Kidney (tissue), 14 donors: ENCODE data around the gene RPUSD1. TPM values are rescaled to one million over a fixed set of nuclear protein-coding genes. Genes with fewer than 3 reads are reported as not detected.

Source experiments
- DNase-seq, 5 donors: peaks; one replicate each; pipeline ENCODE4 v3.0.0-alpha.2; 2013 to 2020
- FAIRE-seq: peaks from 2 replicates; lab custom pipeline; 2012; peaks lifted over from hg19 to GRCh38; lab: Jason Lieb, UNC
- H3K27ac ChIP-seq, 2 donors: one replicate each; pipeline ENCODE4 v1.7.0; 2013; ENCODE audit warnings: low read depth in 2 of 2, low read length in 2 of 2, inconsistent platforms in 1 of 2
- H3K27me3 ChIP-seq: one replicate; pipeline ENCODE4 v1.7.1; 2013; ENCODE audit warnings: low read length, inconsistent platforms; ENCODE audit not compliant: control insufficient read depth, insufficient read depth
- H3K36me3 ChIP-seq, 3 donors: one replicate each; pipeline versions ENCODE4 v1.7.0 to v1.7.1; 2013; ENCODE audit warnings: low read length in 3 of 3, control low read depth in 1 of 3, inconsistent platforms in 1 of 3; ENCODE audit not compliant: insufficient read depth in 3 of 3, control insufficient read depth in 2 of 3
- H3K4me1 ChIP-seq, 3 donors: one replicate each; pipeline versions ENCODE4 v1.7.0 to v1.7.1; 2013; ENCODE audit warnings: low read length in 3 of 3, inconsistent platforms in 1 of 3, low read depth in 1 of 3; ENCODE audit not compliant: control insufficient read depth in 2 of 3, insufficient read depth in 2 of 3
- H3K4me3 ChIP-seq, 3 donors: one replicate each; pipeline versions ENCODE4 v1.7.0 to v1.8.1; 2013; ENCODE audit warnings: low read length in 3 of 3, control low read depth in 1 of 3, inconsistent platforms in 1 of 3
- H3K9ac ChIP-seq, 3 donors: one replicate each; pipeline versions ENCODE4 v1.7.0 to v1.7.1; 2013; ENCODE audit warnings: low read length in 3 of 3, control low read depth in 1 of 3, inconsistent platforms in 1 of 3
- H3K9me3 ChIP-seq, 3 donors: one replicate each; pipeline versions ENCODE4 v1.7.0 to v1.7.1; 2013; ENCODE audit warnings: low read length in 3 of 3, control low read depth in 1 of 3, inconsistent platforms in 1 of 3; ENCODE audit not compliant: control insufficient read depth in 2 of 3, insufficient read depth in 1 of 3
- CTCF ChIP-seq: IDR thresholded peaks from 3 replicates; pipeline ENCODE4 v1.5.1; 2012; ENCODE audit warnings: mild to moderate bottlenecking, moderate library complexity, borderline replicate concordance; ENCODE audit not compliant: insufficient read depth; ENCODE audit errors: extremely low read depth
- intact Hi-C: fragments of 100-400 bp; cut with DNase I; formaldehyde crosslinking; loops from one replicate; pipeline ENCODE4 v1.11.1; 2022
- polyA plus RNA-seq: library from polyadenylated mRNA; stranded (reverse); fragments of 350-450 nt; fragmentation: Illumina TruSeq; extraction: RNeasy Lipid Tissue Mini Kit (QIAGEN cat#74804); gene quantifications from one replicate; pipeline ENCODE4 v1.2.3, GENCODE V29; 2014; ENCODE audit warnings: low read depth, low replicate concordance; ENCODE audit not compliant: insufficient read depth
- total RNA-seq: library from RNA; stranded (reverse); fragmentation: NEBNext Ultra II Directional; extraction: Animal tissue kit (Norgen Biotek cat#: 25700); gene quantifications from one replicate; pipeline ENCODE4 v1.2.1, GENCODE V29; 2021
- donor health status: control.
- donor health status: control.
- donor health status: control.
- donor health status: control.
- donor health status: control.
- donor health status: DM: yes; HTN: yes; CAD: no.
- donor health status: Normal renal cell carcinoma (clear cell type).

RPUSD1 gene
- total and polyA plus RNA-seq, 2 donors from 2014 or later: 15.1 to 16.9 TPM

DNA sequence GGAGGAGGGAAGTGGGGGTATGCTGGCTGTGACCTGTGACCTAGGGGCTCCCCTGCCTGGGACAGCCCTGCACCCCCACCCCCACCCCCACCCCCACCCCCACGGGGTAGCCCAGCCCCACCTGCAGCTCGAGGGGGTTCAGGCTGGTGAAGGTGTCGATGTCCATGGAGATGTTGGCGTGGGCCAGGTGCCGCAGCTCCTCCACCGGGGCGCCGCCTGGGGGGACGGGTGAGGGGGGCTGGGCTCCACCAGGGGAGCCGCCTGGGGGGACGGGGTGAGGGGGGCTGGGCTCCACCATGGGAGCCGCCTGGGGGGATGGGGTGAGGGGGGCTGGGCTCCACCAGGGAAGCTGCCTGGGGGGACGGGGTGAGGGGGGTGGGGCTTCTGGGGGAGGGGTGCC is 17.8 kb downstream of the RPUSD1 start:
- Histone ChIP-seq H3K27me3 (no peaks in the 10 kb centered on the region), H3K9me3 (no peaks in the 10 kb centered on the region), H3K4me3 (no peak overlapping the region), H3K27ac (no peak overlapping the region), H3K9ac (no peak overlapping the region), H3K36me3 (no peaks in the 10 kb centered on the region), H3K4me1 (no peaks in the 10 kb centered on the region)
- FAIRE-seq: no peak
- TF ChIP-seq CTCF: no peak
- no peak for DNase-seq
- intact Hi-C loops: no loop called here

DNA sequence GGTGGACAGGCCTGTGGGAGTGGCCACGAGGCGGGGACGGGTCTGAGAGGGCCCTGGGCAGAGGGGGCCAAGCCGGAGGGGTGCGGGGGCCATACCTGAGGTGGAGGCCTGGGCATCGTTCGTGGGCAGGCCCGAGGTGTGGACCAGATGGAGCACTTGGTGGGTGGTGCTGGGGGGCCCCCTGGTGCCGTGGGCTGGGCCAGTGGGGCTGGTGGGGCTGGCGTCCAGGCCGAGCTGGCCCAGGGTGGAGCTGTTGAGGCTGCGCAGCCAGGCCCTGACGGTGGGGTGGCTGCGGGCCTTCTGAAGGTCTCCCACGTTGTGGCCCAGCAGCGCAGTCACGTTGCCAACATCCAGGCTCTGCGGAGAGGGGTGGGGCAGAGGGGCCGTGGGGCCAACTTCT is 18.2 kb downstream of the RPUSD1 start:
- Histone ChIP-seq H3K36me3 (no peaks in the 10 kb centered on the region), H3K4me3 (no peak overlapping the region), H3K27me3 (no peaks in the 10 kb centered on the region), H3K4me1 (no peaks in the 10 kb centered on the region), H3K9ac (no peak overlapping the region), H3K27ac (no peak overlapping the region), H3K9me3 (no peaks in the 10 kb centered on the region)
- DNase-seq (no peak), FAIRE-seq (no peak)
- no peak for TF ChIP-seq CTCF
- intact Hi-C loops: no loop called here

DNA sequence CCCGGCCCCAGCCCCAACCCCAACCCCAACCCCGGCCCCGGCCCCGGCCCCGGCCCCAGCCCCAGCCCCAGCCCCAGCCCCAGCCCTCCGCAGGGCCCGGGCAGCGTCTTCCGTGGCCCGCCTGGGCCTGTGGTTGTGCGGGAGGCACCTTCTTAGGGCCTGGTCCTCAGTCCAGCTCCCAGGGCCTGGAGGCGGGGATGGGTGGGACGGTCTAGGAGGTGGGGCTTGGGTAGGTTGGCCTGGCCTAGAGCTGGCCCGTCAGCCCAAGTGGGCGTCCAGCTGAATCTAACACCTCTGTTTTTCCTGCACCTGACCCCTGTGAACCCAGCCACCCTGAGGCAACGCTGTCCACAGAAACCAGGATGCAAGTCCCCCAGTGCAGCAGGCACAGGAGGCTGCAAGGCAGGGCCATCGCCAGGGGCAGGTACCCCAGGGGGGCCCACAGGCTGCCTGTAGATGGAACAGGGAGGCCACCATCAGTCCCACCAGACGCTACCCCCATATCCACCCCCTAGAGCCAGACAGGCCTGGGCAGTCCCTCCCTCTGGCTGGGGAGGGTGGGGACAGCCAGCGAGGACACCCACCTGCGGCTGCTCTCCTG is 18.9 kb downstream of the RPUSD1 start:
- no peaks in the 10 kb centered on the region for H3K27me3 ChIP-seq
- no peaks in the 10 kb centered on the region for H3K9me3 ChIP-seq
- H3K4me1 ChIP-seq: no peaks in the 10 kb centered on the region
- no peaks in the 10 kb centered on the region for H3K36me3 ChIP-seq
- no peak for TF ChIP-seq CTCF
- FAIRE-seq: no peak
- H3K27ac ChIP-seq: no peak overlapping the region
- DNase-seq: peak in 2 of 5 donors; percentile 43 to 56
- H3K4me3 ChIP-seq: no peak overlapping the region
- intact Hi-C loops: no loop called here
- H3K9ac ChIP-seq: no peak overlapping the region

DNA sequence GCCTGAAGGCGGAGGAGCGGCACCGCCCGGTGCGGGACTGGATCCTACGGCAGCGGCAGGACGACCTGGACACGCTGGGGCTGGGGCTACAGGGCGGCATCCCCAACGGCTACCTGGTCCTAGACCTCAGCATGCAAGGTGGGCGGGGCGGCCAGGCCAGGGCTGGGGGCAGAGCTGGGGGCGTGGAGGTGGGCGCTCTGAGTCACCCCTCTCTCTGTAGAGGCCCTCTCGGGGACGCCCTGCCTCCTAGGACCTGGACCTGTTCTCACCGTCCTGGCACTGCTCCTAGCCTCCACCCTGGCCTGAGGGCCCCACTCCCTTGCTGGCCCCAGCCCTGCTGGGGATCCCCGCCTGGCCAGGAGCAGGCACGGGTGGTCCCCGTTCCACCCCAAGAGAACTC is 19.8 kb downstream of the RPUSD1 start:
- Histone ChIP-seq H3K36me3 (no peaks in the 10 kb centered on the region), H3K4me3 (no peak overlapping the region), H3K27me3 (no peaks in the 10 kb centered on the region), H3K4me1 (no peaks in the 10 kb centered on the region), H3K9me3 (no peaks in the 10 kb centered on the region), H3K9ac (no peak overlapping the region), H3K27ac (no peak overlapping the region)
- no peak for TF ChIP-seq CTCF
- peak in 1 of 5 donors; percentile 58 for DNase-seq
- FAIRE-seq: no peak
- intact Hi-C loops: no loop called here
